Measurements from ENCODE around the gene GDF10. TPM values are rescaled to one million over a fixed set of nuclear protein-coding genes. Genes with fewer than 3 reads are reported as not detected.
A peak's percentile ranks its signal among the peaks of the same experiment; 100 is the strongest.

The GDF10 gene
- total RNA-seq, 2 donors from 2014 or later = 6.6 to 8.0 TPM

GRCh38 chr10:47336387-47337134 lies 36.6 kb downstream of the GDF10 start:
- ATAC-seq = no peak

DNA sequence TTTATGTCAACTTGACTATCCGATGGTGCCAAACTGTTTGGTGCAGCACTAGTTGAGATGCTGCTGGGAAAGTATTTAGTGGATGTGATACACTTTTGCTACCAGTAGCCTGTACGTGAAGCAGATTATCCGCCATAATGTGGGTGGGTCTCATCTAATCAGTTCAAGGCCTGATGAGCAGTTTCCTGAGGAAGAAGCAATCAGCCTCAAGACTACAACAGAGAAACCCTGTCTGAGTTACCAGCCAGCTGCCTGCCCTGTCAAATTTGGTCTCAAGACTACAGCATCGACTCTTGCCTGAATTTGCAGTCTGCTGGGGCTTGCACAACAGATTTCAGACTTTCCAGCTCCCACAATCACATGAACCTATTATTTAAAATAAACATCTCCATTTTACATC lies 37.3 kb downstream of the GDF10 start:
- Histone ChIP-seq H3K27ac (no peak overlapping the region), H3K9me3 (no peaks in the 10 kb centered on the region), H3K36me3 (replicated peaks in 1 of 2; ENCODE audit: insufficient read depth in 1 of 2, low read depth in 2 of 2) (no peaks in the 10 kb centered on the region), H3K4me1 (no peaks in the 10 kb centered on the region), H3K4me3 (no peak overlapping the region), H3K27me3 (no peaks in the 10 kb centered on the region)
- DNase-seq (no peak), ATAC-seq (no peak)
- TF ChIP-seq, protein P1, sequence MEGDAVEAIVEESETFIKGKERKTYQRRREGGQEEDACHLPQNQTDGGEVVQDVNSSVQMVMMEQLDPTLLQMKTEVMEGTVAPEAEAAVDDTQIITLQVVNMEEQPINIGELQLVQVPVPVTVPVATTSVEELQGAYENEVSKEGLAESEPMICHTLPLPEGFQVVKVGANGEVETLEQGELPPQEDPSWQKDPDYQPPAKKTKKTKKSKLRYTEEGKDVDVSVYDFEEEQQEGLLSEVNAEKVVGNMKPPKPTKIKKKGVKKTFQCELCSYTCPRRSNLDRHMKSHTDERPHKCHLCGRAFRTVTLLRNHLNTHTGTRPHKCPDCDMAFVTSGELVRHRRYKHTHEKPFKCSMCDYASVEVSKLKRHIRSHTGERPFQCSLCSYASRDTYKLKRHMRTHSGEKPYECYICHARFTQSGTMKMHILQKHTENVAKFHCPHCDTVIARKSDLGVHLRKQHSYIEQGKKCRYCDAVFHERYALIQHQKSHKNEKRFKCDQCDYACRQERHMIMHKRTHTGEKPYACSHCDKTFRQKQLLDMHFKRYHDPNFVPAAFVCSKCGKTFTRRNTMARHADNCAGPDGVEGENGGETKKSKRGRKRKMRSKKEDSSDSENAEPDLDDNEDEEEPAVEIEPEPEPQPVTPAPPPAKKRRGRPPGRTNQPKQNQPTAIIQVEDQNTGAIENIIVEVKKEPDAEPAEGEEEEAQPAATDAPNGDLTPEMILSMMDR (IDR thresholded peaks at IDR 0.05) = no peak
- TF ChIP-seq POLR2A (IDR thresholded peaks at IDR 0.05) = no peak
- intact Hi-C loops (cut with DNase I) = no loop called here
- WGBS, 2 donors = 67 to 86% methylated on average over 4 of the region's 4 CpGs

More at GRCh38 chr10:47336387-47337134, 36.6 kb downstream of the GDF10 start:
- H3K27me3 ChIP-seq = no peaks in the 10 kb centered on the region
- intact Hi-C loops (cut with DNase I) = no loop called here
- H3K36me3 ChIP-seq (replicated peaks in 1 of 2; ENCODE audit: insufficient read depth in 1 of 2, low read depth in 2 of 2) = no peaks in the 10 kb centered on the region
- no peak overlapping the region for H3K27ac ChIP-seq
- H3K9me3 ChIP-seq = no peaks in the 10 kb centered on the region
- DNase-seq = no peak
- no peak overlapping the region for H3K4me3 ChIP-seq
- no peaks in the 10 kb centered on the region for H3K4me1 ChIP-seq
- WGBS, 2 donors = 75 to 80% methylated on average over 15 of the region's 15 CpGs
- no peak for TF ChIP-seq POLR2A (IDR thresholded peaks at IDR 0.05)
- TF ChIP-seq, protein P1 (IDR thresholded peaks at IDR 0.05) = no peak

GRCh38 chr10:47339186-47339735 lies 39.3 kb downstream of the GDF10 start:
- Histone ChIP-seq H3K4me1 (no peaks in the 10 kb centered on the region), H3K9me3 (no peaks in the 10 kb centered on the region), H3K27ac (no peak overlapping the region), H3K27me3 (no peaks in the 10 kb centered on the region), H3K36me3 (replicated peaks in 1 of 2; ENCODE audit: insufficient read depth in 1 of 2, low read depth in 2 of 2) (no peaks in the 10 kb centered on the region), H3K4me3 (no peak overlapping the region)
- TF ChIP-seq, protein P1 (IDR thresholded peaks at IDR 0.05) = no peak
- TF ChIP-seq POLR2A (IDR thresholded peaks at IDR 0.05) = no peak
- no peak for DNase-seq
- 68 to 88% methylated on average over 5 to 8 of the region's 8 CpGs for WGBS, 2 donors
- intact Hi-C loops (cut with DNase I) = no loop called here
- no peak for ATAC-seq

- Histone ChIP-seq H3K4me3 (no peak overlapping the region), H3K9me3 (no peaks in the 10 kb centered on the region), H3K27me3 (no peaks in the 10 kb centered on the region), H3K4me1 (no peaks in the 10 kb centered on the region), H3K36me3 (replicated peaks in 1 of 2; ENCODE audit: insufficient read depth in 1 of 2, low read depth in 2 of 2) (no peaks in the 10 kb centered on the region), H3K27ac (no peak overlapping the region)
- intact Hi-C loops (cut with DNase I) = no loop called here
- TF ChIP-seq, protein P1 (IDR thresholded peaks at IDR 0.05) = no peak
- no peak for TF ChIP-seq POLR2A (IDR thresholded peaks at IDR 0.05)
- WGBS, 2 donors = 56 to 57% methylated on average over 15 of the region's 15 CpGs
- no peak for DNase-seq
- ATAC-seq = peak; percentile 12
These were observed 40.0 kb downstream of the GDF10 start for GRCh38 chr10:47339759-47340607.
